K562 (cell line): ENCODE data around the gene MYL10. TPM values are rescaled to one million over a fixed set of nuclear protein-coding genes. Genes with fewer than 3 reads are reported as not detected.

Experiments used
- ATAC-seq: fragments of 200-7000 bp; cut with Tn5 transposase; 3 replicates; pipeline ENCODE4 v1.9.1; 2020; ENCODE audit warnings: moderate library complexity
- BruUV-seq: library from RNA; stranded (reverse); fragments of 400-500 nt; replicated peaks from 2 replicates; lab custom pipeline; 2021; lab: Mats Ljungman, UMichigan
- CTCF ChIA-PET: fragments of 300-600 bp; formaldehyde crosslinking; extraction: SDS; loops from one replicate; lab custom pipeline; 2021; ENCODE audit warnings: low intra/inter-chr PET ratio; lab: Yijun Ruan, JAX
- POLR2A ChIA-PET: fragments of 300-600, 350-650 bp; sonication (Branson Sonifier 250); formaldehyde crosslinking; extraction: SDS; loops from one replicate; lab custom pipeline; 2021; ENCODE audit warnings: antibody characterized with exemption, inconsistent platforms; lab: Yijun Ruan, JAX
- DNase-seq, 4 experiments: peaks; one replicate each; pipeline versions ENCODE4 v3.0.0 to v3.0.0-alpha.2; 2011 to 2018; ENCODE audit warnings: low spot score in 3 of 4, mixed read lengths in 3 of 4; ENCODE audit errors: extremely low read depth in 1 of 4
- FAIRE-seq: peaks from 2 replicates; lab custom pipeline; 2011; peaks lifted over from hg19 to GRCh38; lab: Jason Lieb, UNC
- H2AFZ ChIP-seq: 2 replicates; pipeline ENCODE4 v1.6.0; 2011; ENCODE audit warnings: low read depth, low read length, control low read depth, inconsistent platforms
- H3K27ac ChIP-seq: fragments of 200-600 bp; 3 replicates; pipeline ENCODE4 v1.8.0; 2011; ENCODE audit warnings: low read depth, mild to moderate bottlenecking, control low read depth, inconsistent platforms, low read length, moderate library complexity, mixed read lengths; ENCODE audit errors: extremely low read depth
- H3K27me3 ChIP-seq, 2 experiments: fragments of 300-600 bp in 1 of 2; 2 replicates in 1 of 2; 3 replicates in 1 of 2; pipeline versions ENCODE4 v1.6.0 to v1.8.0; 2011; ENCODE audit warnings: inconsistent platforms in 2 of 2, low read length in 2 of 2, mild to moderate bottlenecking in 1 of 2, mixed read lengths in 1 of 2, moderate library complexity in 1 of 2; ENCODE audit not compliant: control insufficient read depth in 2 of 2, insufficient read depth in 2 of 2
- H3K36me3 ChIP-seq: fragments of 300-600 bp; 3 replicates; pipeline ENCODE4 v1.8.0; 2011; ENCODE audit warnings: mild to moderate bottlenecking, low read length, inconsistent platforms; ENCODE audit not compliant: control insufficient read depth, insufficient read depth
- H3K4me1 ChIP-seq, 2 experiments: fragments of 200-600 bp in 1 of 2; replicated peaks in 1 of 2; 2 replicates in 1 of 2; 3 replicates in 1 of 2; pipeline versions ENCODE4 v1.5.1 to v1.8.0; 2011; ENCODE audit warnings: inconsistent platforms in 2 of 2, low read length in 2 of 2, mild to moderate bottlenecking in 1 of 2, mixed read lengths in 1 of 2, moderate library complexity in 1 of 2; ENCODE audit not compliant: control insufficient read depth in 2 of 2, insufficient read depth in 2 of 2
- H3K4me2 ChIP-seq: 2 replicates; pipeline ENCODE4 v1.6.1; 2011; ENCODE audit warnings: low read length, control low read depth, inconsistent platforms, mixed read lengths; ENCODE audit not compliant: insufficient read depth
- H3K4me3 ChIP-seq: fragments of 200-600 bp; sonication (generic), shearing (Covaris generic); 2 replicates; pipeline ENCODE4 v1.5.1; 2016; ENCODE audit warnings: control low read depth, inconsistent platforms
- H3K79me2 ChIP-seq: fragments of 200-600 bp; 3 replicates; pipeline ENCODE4 v1.8.0; 2011; ENCODE audit warnings: low read length, inconsistent platforms; ENCODE audit not compliant: control insufficient read depth, insufficient read depth
- H3K9ac ChIP-seq, 2 experiments: 2 replicates each; pipeline versions ENCODE4 v1.6.0 to v1.6.1; 2011; ENCODE audit warnings: low read depth in 2 of 2, low read length in 2 of 2, control low read depth in 1 of 2, inconsistent platforms in 1 of 2, mild to moderate bottlenecking in 1 of 2, mixed read lengths in 1 of 2; ENCODE audit not compliant: insufficient read depth in 1 of 2
- H3K9me1 ChIP-seq: one replicate; pipeline ENCODE4 v1.6.0; 2011; ENCODE audit warnings: inconsistent platforms, mild to moderate bottlenecking, low read length, moderate library complexity; ENCODE audit not compliant: control insufficient read depth, insufficient read depth
- H3K9me3 ChIP-seq: replicated peaks from 2 replicates; pipeline ENCODE4 v1.5.1; 2011; ENCODE audit warnings: low read depth, low read length, inconsistent platforms; ENCODE audit not compliant: control insufficient read depth, insufficient read depth
- H4K20me1 ChIP-seq: replicated peaks from 2 replicates; pipeline ENCODE4 v1.6.1; 2011; ENCODE audit warnings: low read length, inconsistent platforms, mixed read lengths; ENCODE audit not compliant: control insufficient read depth, insufficient read depth
- CHD2 ChIP-seq: IDR thresholded peaks from 2 replicates; pipeline ENCODE4 v1.6.1; 2011; ENCODE audit warnings: low read depth, low read length
- DPF2 ChIP-seq: fragments of 450-650 bp; IDR thresholded peaks from 2 replicates; pipeline ENCODE4 v1.6.1; 2016
- POLR3A ChIP-seq: IDR thresholded peaks from 2 replicates; pipeline ENCODE4 v1.6.1; 2011; ENCODE audit warnings: borderline replicate concordance, mild to moderate bottlenecking, moderate library complexity; ENCODE audit not compliant: insufficient read length, insufficient read depth; ENCODE audit errors: extremely low read depth
- SMARCA4 ChIP-seq: fragments of 450-650 bp; IDR thresholded peaks from 2 replicates; pipeline ENCODE4 v1.6.1; 2016
- TAF9B ChIP-seq: fragments of 450-650 bp; IDR thresholded peaks from 2 replicates; pipeline ENCODE4 v1.6.1; 2018; ENCODE audit warnings: mild to moderate bottlenecking; ENCODE audit not compliant: partially characterized antibody
- TEAD1 ChIP-seq, 2 experiments: fragments of 450-650 bp in 1 of 2; sonication (generic) in 1 of 2; formaldehyde crosslinking; IDR thresholded peaks; 2 replicates each; pipeline versions ENCODE4 v1.4.0 to v1.8.0; 2020 to 2022; ENCODE audit warnings: mild to moderate bottlenecking in 2 of 2, missing genetic modification reagents in 1 of 2
- ZBTB1 ChIP-seq: sonication (generic); formaldehyde crosslinking; IDR thresholded peaks from 2 replicates; pipeline ENCODE4 v1.8.1; 2023; ENCODE audit warnings: missing genetic modification reagents, low read depth, mild to moderate bottlenecking, borderline replicate concordance
- ZBTB17 ChIP-seq: fragments of 450-650 bp; formaldehyde crosslinking; IDR thresholded peaks from 2 replicates; pipeline ENCODE4 v1.4.0; 2020; ENCODE audit warnings: mild to moderate bottlenecking
- ZNF699 ChIP-seq: fragments of 250-450 bp; sonication (Bioruptor Pico); IDR thresholded peaks from 2 replicates; pipeline ENCODE4 v1.8.0; 2021; ENCODE audit warnings: mild to moderate bottlenecking, moderate library complexity; ENCODE audit not compliant: insufficient replicate concordance
- WGBS: fragments of 100-300 bp; shearing (Covaris generic); methylation state at CpG from one replicate; pipeline ENCODE4 v1.1.6; 2016; ENCODE audit warnings: low coverage, mixed read lengths; ENCODE audit not compliant: insufficient coverage; ENCODE audit errors: missing lambda C conversion rate; 5-methylcytosine and 5-hydroxymethylcytosine counted together
- in situ Hi-C: fragments of 300-500 bp; cut with MboI; formaldehyde crosslinking; loops from 4 replicates; pipeline ENCODE4 v1.15.0; 2018; ENCODE audit warnings: inconsistent platforms, mixed read lengths
- intact Hi-C: fragments of 100-400 bp; cut with micrococcal nuclease; formaldehyde crosslinking; loops from 2 replicates; pipeline ENCODE4 v1.14.2; 2022
- polyA plus RNA-seq, 8 experiments: library from polyadenylated mRNA; depleted of rRNA in 4 of 8; stranded (reverse) in 5 of 8; unstranded in 3 of 8; fragments of >200 nt; fragmentation: Nextera tagmentation in 2 of 8; fragmentation: Illumina TruSeq in 1 of 8; extraction: Ambion mirVana in 2 of 8; extraction: Trizol in 1 of 8; gene quantifications; 2 replicates each; pipeline versions ENCODE4 v1.2.1 to v1.2.3, GENCODE V29; 2011 to 2014; ENCODE audit warnings: inconsistent platforms in 1 of 8, missing spikeins in 1 of 8
- total RNA-seq, 7 experiments: library from RNA; depleted of rRNA in 6 of 7; stranded (reverse); fragments of >200 nt in 6 of 7; fragmentation: Illumina TruSeq in 2 of 7; extraction: Trizol in 2 of 7; gene quantifications; 2 replicates each; pipeline versions ENCODE4 v1.2.1 to v1.2.3, GENCODE V29; 2011 to 2021; ENCODE audit warnings: low replicate concordance in 1 of 7
- TF ChIP-seq, protein P1 (sequence below): sonication (generic); formaldehyde crosslinking; IDR thresholded peaks from 2 replicates; pipeline ENCODE4 v1.5.0; 2020; ENCODE audit warnings: missing genetic modification reagents
- TF ChIP-seq, protein P2 (sequence below): fragments of 250-450 bp; sonication (Bioruptor Pico); IDR thresholded peaks from 2 replicates; pipeline ENCODE4 v1.8.0; 2021; ENCODE audit warnings: moderate library complexity, mild to moderate bottlenecking, inconsistent platforms
- TF ChIP-seq, protein P3 (sequence below): sonication (generic); formaldehyde crosslinking; IDR thresholded peaks from 2 replicates; pipeline ENCODE4 v1.8.0; 2023; ENCODE audit warnings: mild to moderate bottlenecking, missing genetic modification reagents
- TF ChIP-seq, protein P4 (sequence below): fragments of 450-650 bp; IDR thresholded peaks from 2 replicates; pipeline ENCODE4 v1.6.1; 2017; ENCODE audit warnings: mild to moderate bottlenecking, moderate library complexity

The MYL10 gene
- total and polyA plus RNA-seq, 9 of the 15 experiments (the other 6 are each of a cell fraction or from before 2014, with no cell fraction given): not detected

DNA sequence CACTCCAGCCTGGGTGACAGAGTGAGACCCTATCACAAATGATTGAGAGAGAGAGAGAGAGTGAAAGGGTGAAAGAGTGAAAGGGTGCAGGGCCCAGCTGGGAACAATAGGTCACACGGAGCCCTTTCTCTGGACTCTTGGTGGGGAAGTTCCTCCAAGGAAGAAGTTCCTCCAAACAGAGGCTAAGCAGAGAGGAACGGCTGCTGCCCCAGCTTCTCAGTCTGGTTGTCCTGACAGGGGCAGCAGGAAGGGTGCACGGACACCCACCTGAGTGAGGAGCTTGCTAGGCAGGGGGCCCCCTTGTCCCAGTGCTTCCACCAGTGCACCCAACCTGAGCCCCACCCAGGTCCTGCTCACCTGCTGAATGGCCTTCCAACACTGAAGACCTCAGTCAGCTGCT, 38.8 kb upstream of the MYL10 start (continued):
- TF ChIP-seq, protein P1, sequence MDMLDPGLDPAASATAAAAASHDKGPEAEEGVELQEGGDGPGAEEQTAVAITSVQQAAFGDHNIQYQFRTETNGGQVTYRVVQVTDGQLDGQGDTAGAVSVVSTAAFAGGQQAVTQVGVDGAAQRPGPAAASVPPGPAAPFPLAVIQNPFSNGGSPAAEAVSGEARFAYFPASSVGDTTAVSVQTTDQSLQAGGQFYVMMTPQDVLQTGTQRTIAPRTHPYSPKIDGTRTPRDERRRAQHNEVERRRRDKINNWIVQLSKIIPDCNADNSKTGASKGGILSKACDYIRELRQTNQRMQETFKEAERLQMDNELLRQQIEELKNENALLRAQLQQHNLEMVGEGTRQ (CRISPR knock-in tag): no peak
- TF ChIP-seq, protein P2, sequence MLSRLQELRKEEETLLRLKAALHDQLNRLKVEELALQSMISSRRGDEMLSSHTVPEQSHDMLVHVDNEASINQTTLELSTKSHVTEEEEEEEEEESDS (CRISPR knock-in tag): no peak

DNA sequence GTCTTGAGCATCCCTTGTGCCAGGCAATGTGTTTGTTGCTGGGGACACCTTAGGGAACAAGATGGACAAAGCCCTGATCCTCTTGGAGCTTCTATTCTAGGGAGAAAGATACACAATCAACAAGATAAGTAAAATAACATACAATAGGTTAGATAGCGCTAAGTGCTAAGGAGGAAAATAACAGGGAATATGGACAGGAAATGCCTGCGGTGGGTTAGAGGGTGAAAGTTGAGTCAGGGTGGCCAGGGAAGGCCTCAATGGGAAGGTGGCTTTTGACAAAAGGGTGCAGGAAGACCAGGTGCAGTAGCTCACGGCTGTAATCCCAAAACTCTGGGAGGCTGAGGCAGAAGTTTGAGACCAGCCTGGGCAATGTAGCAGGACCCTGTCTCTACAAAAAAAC, 38.3 kb upstream of the MYL10 start:
- no peak for DNase-seq
- no peaks in the 10 kb centered on the region; the same call in 1 of the 2 replicates for H4K20me1 ChIP-seq
- POLR2A ChIA-PET: no interaction called here
- H3K9me1 ChIP-seq: no peaks in the 10 kb centered on the region
- no peaks in the 10 kb centered on the region for H3K9me3 ChIP-seq
- no peak overlapping the region for H2AFZ ChIP-seq
- FAIRE-seq: no peak
- H3K36me3 ChIP-seq: no peaks in the 10 kb centered on the region
- 0 out of 5 replicates have a peak, but pooled peaks cover 0 to 5% of the 10 kb centered on the region in 2 experiments for H3K4me1 ChIP-seq
- intact Hi-C loops: no loop called here
- no peak overlapping the region for H3K27ac ChIP-seq
- no TSS peak for BruUV-seq
- H3K4me3 ChIP-seq: no peak overlapping the region
- H3K4me2 ChIP-seq: no peak overlapping the region
- H3K9ac ChIP-seq: no peak overlapping the region
- no peak for ATAC-seq
- in situ Hi-C loops: no loop called here
- 18% methylated on average over 3 of the region's 3 CpGs for WGBS
- H3K27me3 ChIP-seq: peaks cover 11 to 54% of the 10 kb centered on the region in 2 experiments; a peak in 4 of 5 replicates
- CTCF ChIA-PET: interaction anchor here (0.5 kb wide), 1 partner anchor 147 kb away, joined by 5 read pairs; no protein-coding TSS in a partner anchor
- H3K79me2 ChIP-seq: no peaks in the 10 kb centered on the region
- TF ChIP-seq POLR3A: no peak
- no peak for TF ChIP-seq ZBTB1 (CRISPR knock-in tag)
- no peak for TF ChIP-seq TEAD1 (CRISPR knock-in tag; IDR thresholded peaks at IDR 0.05)
- TF ChIP-seq ZBTB17: no peak
- no peak for TF ChIP-seq ZNF699 (CRISPR knock-in tag)
- TF ChIP-seq DPF2: no peak
- TF ChIP-seq, protein P3, sequence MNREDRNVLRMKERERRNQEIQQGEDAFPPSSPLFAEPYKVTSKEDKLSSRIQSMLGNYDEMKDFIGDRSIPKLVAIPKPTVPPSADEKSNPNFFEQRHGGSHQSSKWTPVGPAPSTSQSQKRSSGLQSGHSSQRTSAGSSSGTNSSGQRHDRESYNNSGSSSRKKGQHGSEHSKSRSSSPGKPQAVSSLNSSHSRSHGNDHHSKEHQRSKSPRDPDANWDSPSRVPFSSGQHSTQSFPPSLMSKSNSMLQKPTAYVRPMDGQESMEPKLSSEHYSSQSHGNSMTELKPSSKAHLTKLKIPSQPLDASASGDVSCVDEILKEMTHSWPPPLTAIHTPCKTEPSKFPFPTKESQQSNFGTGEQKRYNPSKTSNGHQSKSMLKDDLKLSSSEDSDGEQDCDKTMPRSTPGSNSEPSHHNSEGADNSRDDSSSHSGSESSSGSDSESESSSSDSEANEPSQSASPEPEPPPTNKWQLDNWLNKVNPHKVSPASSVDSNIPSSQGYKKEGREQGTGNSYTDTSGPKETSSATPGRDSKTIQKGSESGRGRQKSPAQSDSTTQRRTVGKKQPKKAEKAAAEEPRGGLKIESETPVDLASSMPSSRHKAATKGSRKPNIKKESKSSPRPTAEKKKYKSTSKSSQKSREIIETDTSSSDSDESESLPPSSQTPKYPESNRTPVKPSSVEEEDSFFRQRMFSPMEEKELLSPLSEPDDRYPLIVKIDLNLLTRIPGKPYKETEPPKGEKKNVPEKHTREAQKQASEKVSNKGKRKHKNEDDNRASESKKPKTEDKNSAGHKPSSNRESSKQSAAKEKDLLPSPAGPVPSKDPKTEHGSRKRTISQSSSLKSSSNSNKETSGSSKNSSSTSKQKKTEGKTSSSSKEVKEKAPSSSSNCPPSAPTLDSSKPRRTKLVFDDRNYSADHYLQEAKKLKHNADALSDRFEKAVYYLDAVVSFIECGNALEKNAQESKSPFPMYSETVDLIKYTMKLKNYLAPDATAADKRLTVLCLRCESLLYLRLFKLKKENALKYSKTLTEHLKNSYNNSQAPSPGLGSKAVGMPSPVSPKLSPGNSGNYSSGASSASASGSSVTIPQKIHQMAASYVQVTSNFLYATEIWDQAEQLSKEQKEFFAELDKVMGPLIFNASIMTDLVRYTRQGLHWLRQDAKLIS: no peak
- TF ChIP-seq SMARCA4: no peak
- TF ChIP-seq TAF9B: no peak
- no peak for TF ChIP-seq CHD2
- TF ChIP-seq, protein P4, sequence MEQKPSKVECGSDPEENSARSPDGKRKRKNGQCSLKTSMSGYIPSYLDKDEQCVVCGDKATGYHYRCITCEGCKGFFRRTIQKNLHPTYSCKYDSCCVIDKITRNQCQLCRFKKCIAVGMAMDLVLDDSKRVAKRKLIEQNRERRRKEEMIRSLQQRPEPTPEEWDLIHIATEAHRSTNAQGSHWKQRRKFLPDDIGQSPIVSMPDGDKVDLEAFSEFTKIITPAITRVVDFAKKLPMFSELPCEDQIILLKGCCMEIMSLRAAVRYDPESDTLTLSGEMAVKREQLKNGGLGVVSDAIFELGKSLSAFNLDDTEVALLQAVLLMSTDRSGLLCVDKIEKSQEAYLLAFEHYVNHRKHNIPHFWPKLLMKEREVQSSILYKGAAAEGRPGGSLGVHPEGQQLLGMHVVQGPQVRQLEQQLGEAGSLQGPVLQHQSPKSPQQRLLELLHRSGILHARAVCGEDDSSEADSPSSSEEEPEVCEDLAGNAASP: no peak
